Mesothelial cell of epicardium (in vitro differentiated cells): ENCODE data around the gene MCF2L. TPM values are rescaled to one million over a fixed set of nuclear protein-coding genes. Genes with fewer than 3 reads are reported as not detected.

Experiments used
- DNase-seq, 2 experiments: peaks; one replicate each; pipeline ENCODE4 v3.0.0; 2021; ENCODE audit warnings: low spot score in 2 of 2; ENCODE audit not compliant: unreplicated experiment in 2 of 2
- H3K27ac Mint-ChIP-seq: 2 replicates; pipeline ENCODE4 v1.8.0; 2021; ENCODE audit warnings: mixed read lengths
- H3K27me3 Mint-ChIP-seq: 2 replicates; pipeline ENCODE4 v1.8.0; 2021; ENCODE audit warnings: low read depth, mixed read lengths
- H3K36me3 Mint-ChIP-seq: 2 replicates; pipeline ENCODE4 v1.8.0; 2021; ENCODE audit warnings: mixed read lengths
- H3K4me1 Mint-ChIP-seq: 2 replicates; pipeline ENCODE4 v1.8.0; 2021; ENCODE audit warnings: mixed read lengths
- H3K4me3 Mint-ChIP-seq: 2 replicates; pipeline ENCODE4 v1.8.0; 2021; ENCODE audit warnings: mild to moderate bottlenecking, moderate library complexity, mixed read lengths
- H3K9me3 Mint-ChIP-seq: 2 replicates; pipeline ENCODE4 v1.8.0; 2021; ENCODE audit warnings: mixed read lengths
- total RNA-seq: library from RNA; stranded (reverse); gene quantifications from 3 replicates; pipeline ENCODE4 v1.2.1, GENCODE V29; 2021
- TF ChIP-seq, protein P1 (sequence below): fragments of 200-600 bp; sonication (generic); IDR thresholded peaks from one replicate; pipeline ENCODE4 v1.5.0; 2021; ENCODE audit warnings: antibody characterized with exemption; ENCODE audit not compliant: unreplicated experiment

Gene MCF2L
- total RNA-seq, 1 donor from 2014 or later, result 36.6 TPM

DNA sequence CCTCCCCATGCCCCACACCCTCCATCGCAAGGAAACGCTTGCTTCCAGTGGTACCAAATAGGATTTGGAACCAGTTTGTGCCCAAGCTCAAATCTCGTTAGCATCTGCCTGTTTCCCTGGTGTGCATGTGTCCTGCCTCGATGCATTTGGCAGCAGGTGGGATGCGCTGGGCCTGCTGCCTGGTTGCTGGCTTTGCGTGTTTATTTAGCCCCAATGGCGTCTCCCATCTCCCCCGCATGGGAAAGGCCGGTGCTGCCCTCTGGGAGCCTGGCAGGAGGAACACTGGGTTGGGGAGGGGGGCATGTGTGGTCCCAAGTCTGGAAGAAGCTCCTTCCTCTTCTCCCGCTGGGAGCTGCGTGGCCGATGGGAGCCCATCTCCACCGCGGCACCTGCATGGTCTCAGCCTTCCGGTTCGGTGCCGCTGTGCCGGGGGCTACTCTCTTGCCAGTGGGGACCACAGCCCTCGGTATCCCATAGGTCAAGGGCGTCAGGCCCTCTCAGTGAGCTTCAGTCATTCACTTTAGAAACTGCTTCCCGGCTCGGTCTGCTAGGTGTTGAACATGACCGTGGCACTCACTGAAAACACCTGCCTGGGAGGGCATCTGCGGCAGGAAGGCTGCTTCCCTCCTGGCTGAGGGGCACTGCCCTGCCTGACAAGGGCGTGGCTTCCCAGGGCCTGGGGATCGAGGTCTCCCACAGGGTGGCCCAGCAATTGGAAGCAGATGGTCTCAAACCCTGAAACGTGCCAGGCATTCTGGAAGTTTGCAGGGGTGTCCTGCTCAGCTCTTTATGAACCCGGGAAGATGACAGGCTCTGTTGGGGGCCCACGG, 124.8 kb downstream of the MCF2L start:
- H3K4me3 Mint-ChIP-seq, result no peak overlapping the region
- no peaks in the 10 kb centered on the region for H3K27me3 Mint-ChIP-seq
- no peaks in the 10 kb centered on the region for H3K9me3 Mint-ChIP-seq
- no peak for DNase-seq
- peaks cover 6% of the 10 kb centered on the region for H3K4me1 Mint-ChIP-seq
- H3K27ac Mint-ChIP-seq, result no peak overlapping the region
- H3K36me3 Mint-ChIP-seq, result peaks cover 2% of the 10 kb centered on the region
- TF ChIP-seq, protein P1, sequence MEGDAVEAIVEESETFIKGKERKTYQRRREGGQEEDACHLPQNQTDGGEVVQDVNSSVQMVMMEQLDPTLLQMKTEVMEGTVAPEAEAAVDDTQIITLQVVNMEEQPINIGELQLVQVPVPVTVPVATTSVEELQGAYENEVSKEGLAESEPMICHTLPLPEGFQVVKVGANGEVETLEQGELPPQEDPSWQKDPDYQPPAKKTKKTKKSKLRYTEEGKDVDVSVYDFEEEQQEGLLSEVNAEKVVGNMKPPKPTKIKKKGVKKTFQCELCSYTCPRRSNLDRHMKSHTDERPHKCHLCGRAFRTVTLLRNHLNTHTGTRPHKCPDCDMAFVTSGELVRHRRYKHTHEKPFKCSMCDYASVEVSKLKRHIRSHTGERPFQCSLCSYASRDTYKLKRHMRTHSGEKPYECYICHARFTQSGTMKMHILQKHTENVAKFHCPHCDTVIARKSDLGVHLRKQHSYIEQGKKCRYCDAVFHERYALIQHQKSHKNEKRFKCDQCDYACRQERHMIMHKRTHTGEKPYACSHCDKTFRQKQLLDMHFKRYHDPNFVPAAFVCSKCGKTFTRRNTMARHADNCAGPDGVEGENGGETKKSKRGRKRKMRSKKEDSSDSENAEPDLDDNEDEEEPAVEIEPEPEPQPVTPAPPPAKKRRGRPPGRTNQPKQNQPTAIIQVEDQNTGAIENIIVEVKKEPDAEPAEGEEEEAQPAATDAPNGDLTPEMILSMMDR, result no peak

GRCh38 chr13:113094410-113094800, 125.4 kb downstream of the MCF2L start:
- Mint-ChIP-seq H3K27me3 (no peaks in the 10 kb centered on the region), H3K36me3 (peaks cover under 1% of the 10 kb centered on the region), H3K27ac (no peak overlapping the region), H3K9me3 (no peaks in the 10 kb centered on the region), H3K4me1 (peaks cover 4% of the 10 kb centered on the region), H3K4me3 (no peak overlapping the region)
- DNase-seq, result no peak
- TF ChIP-seq, protein P1, result no peak

DNA sequence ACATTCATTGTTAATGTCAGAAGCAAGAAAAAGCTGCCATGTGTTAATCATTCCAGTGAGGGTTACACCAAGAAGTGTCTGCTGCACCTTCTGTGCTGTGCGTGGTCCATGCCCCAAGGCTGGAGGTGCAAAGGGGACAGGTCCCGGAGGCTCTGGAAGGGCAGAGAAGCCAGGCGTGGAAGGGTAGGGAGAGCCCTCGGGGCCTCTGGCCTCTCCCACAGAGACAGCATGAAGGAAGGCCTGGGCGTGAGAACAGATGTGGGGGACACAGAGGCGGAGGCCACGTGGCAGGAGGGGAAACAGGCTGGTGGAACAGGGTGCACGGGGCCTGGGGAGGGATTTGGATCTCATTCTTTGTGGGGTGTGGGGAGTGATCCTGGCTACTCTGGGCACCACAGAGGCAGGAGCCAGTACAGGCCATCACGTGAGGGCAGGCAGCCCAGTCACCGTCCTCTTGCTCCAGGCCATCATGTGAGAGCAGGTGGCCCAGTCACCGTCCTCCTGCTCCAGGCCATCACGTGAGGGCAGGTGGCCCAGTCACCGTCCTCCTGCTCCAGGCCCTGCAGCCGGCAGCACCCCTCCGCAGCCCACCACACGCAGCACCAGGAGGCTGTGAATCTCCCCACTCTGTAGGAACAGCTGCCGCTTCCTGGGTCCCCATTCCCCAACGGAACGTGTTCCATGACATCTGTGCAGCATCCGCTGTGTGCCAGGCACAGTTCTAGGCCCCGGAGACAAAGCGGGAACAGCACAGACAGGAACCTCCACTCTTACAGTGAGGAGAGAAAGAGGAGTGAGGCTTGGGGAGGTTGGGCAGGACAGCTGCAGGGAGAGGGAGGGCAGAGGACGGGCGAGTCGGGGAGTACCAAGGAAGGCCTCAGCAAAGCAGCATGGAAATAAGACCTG, 126.4 kb downstream of the MCF2L start:
- Mint-ChIP-seq H3K4me3 (no peak overlapping the region), H3K36me3 (no peaks in the 10 kb centered on the region), H3K9me3 (no peaks in the 10 kb centered on the region), H3K27me3 (no peaks in the 10 kb centered on the region), H3K27ac (no peak overlapping the region), H3K4me1 (peaks cover 4% of the 10 kb centered on the region)
- TF ChIP-seq, protein P1, result no peak
- DNase-seq, result no peak

- H3K36me3 Mint-ChIP-seq, result no peaks in the 10 kb centered on the region
- no peaks in the 10 kb centered on the region for H3K9me3 Mint-ChIP-seq
- H3K4me3 Mint-ChIP-seq, result no peak overlapping the region
- no peaks in the 10 kb centered on the region for H3K27me3 Mint-ChIP-seq
- TF ChIP-seq, protein P1, result no peak
- DNase-seq, result no peak
- no peak overlapping the region for H3K27ac Mint-ChIP-seq
- H3K4me1 Mint-ChIP-seq, result peaks cover 4% of the 10 kb centered on the region
Observed at GRCh38 chr13:113096052-113096744, 127.2 kb downstream of the MCF2L start.

DNA sequence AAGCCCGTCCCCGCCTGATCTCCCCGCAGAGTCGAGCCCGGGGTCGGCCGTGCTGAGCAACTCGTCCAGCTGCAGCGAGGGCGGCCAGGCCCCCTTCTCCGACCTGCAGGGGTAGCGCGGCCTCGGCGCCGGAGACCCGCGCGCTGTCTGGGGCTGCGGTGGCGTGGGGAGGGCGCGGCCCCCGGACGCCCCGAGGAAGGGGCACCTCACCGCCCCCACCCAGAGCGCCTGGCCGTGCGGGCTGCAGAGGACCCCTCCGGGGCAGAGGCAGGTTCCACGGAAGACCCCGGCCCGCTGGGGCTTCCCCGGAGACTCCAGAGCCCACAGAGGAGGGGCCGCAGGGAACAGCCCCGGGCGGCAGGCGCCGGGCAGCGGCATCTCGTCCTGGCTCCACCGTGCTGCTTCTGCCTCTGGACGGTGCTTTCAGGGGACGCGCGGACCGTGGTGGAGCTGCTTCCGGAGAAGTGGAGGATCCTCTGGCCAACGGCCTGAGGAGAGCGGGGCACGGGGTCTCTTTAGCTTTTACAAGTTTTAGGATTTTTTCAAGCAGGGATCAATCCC, 127.8 kb downstream of the MCF2L start:
- no peak overlapping the region for H3K27ac Mint-ChIP-seq

More for the DNA sequence above, 127.8 kb downstream of the MCF2L start:
- peaks cover 10% of the 10 kb centered on the region for H3K4me1 Mint-ChIP-seq
- DNase-seq, result no peak
- no peaks in the 10 kb centered on the region for H3K27me3 Mint-ChIP-seq
- TF ChIP-seq, protein P1, result no peak
- H3K36me3 Mint-ChIP-seq, result no peaks in the 10 kb centered on the region
- no peaks in the 10 kb centered on the region for H3K9me3 Mint-ChIP-seq
- H3K4me3 Mint-ChIP-seq, result no peak overlapping the region
